NT2/D1 (cell line): Measurements from ENCODE around the gene SENP3.

Experiments used
- SUZ12 ChIP-seq: IDR thresholded peaks from 2 replicates; pipeline ENCODE4 v1.6.1; 2011; ENCODE audit not compliant: insufficient read length, insufficient read depth; ENCODE audit errors: extremely low read depth
- ZNF274 ChIP-seq: IDR thresholded peaks from 2 replicates; pipeline ENCODE4 v1.6.1; 2011; ENCODE audit warnings: mild to moderate bottlenecking, low read depth, low read length

GRCh38 chr17:7512824-7513540 lies 48.7 kb upstream of the SENP3 start:
- TF ChIP-seq ZNF274 (no peak), SUZ12 (no peak)
